BJ (cell line): ENCODE measurements around the gene ULBP2. TPM values are rescaled to one million over a fixed set of nuclear protein-coding genes. Genes with fewer than 3 reads are reported as not detected.
"Not testable (repeated sequence)": the region's sequence is repeated elsewhere in the genome, so short reads cannot be mapped to it uniquely, and the experiment has no call there.

Source experiments
- CTCF ChIA-PET: fragments of 350-600 bp; formaldehyde crosslinking; extraction: SDS; loops from one replicate; lab custom pipeline; 2021; ENCODE audit warnings: antibody characterized with exemption, inconsistent platforms; lab: Yijun Ruan, JAX
- POLR2A ChIA-PET: fragments of 300-600 bp; sonication (Branson Sonifier 250); formaldehyde crosslinking; extraction: SDS; loops from one replicate; lab custom pipeline; 2021; ENCODE audit warnings: antibody characterized with exemption; lab: Charles Lee
- DNase-seq: peaks from one replicate; pipeline ENCODE4 v3.0.0-alpha.2; 2011; ENCODE audit warnings: low read depth
- H3K27me3 ChIP-seq: 2 replicates; pipeline ENCODE4 v1.6.0; 2011; ENCODE audit warnings: low read length; ENCODE audit not compliant: control insufficient read depth, insufficient read depth
- H3K36me3 ChIP-seq: 2 replicates; pipeline ENCODE4 v1.5.1; 2011; ENCODE audit warnings: low read length; ENCODE audit not compliant: control insufficient read depth, insufficient read depth
- H3K4me3 ChIP-seq: 2 replicates; pipeline ENCODE4 v1.5.1; 2011; ENCODE audit warnings: low read depth, mild to moderate bottlenecking, control low read depth, low read length
- polyA plus RNA-seq: library from polyadenylated mRNA; depleted of rRNA; stranded (reverse); fragments of >200 nt; gene quantifications from 2 replicates; pipeline ENCODE4 v1.2.3, GENCODE V29; 2011
- TF ChIP-seq, protein P1 (sequence below): IDR thresholded peaks from 2 replicates; pipeline ENCODE4 v1.5.1; 2011; ENCODE audit warnings: low read depth, mild to moderate bottlenecking, control low read depth, inconsistent platforms, low read length, moderate library complexity; ENCODE audit not compliant: insufficient read depth

The ULBP2 gene
- polyA plus RNA-seq, 1 experiment = 22.8 TPM

- no peak overlapping the region for H3K4me3 ChIP-seq
- peaks cover 14% of the 10 kb centered on the region for H3K27me3 ChIP-seq
- ChIA-PET CTCF (interaction anchor here (0.8 to 2.5 kb wide), 16 partner anchors 8 to 202 kb away, joined by 3 to 27 read pairs (median 4); partner anchors contain the start of gene PCMT1), POLR2A (no interaction called here)
- TF ChIP-seq, protein P1, sequence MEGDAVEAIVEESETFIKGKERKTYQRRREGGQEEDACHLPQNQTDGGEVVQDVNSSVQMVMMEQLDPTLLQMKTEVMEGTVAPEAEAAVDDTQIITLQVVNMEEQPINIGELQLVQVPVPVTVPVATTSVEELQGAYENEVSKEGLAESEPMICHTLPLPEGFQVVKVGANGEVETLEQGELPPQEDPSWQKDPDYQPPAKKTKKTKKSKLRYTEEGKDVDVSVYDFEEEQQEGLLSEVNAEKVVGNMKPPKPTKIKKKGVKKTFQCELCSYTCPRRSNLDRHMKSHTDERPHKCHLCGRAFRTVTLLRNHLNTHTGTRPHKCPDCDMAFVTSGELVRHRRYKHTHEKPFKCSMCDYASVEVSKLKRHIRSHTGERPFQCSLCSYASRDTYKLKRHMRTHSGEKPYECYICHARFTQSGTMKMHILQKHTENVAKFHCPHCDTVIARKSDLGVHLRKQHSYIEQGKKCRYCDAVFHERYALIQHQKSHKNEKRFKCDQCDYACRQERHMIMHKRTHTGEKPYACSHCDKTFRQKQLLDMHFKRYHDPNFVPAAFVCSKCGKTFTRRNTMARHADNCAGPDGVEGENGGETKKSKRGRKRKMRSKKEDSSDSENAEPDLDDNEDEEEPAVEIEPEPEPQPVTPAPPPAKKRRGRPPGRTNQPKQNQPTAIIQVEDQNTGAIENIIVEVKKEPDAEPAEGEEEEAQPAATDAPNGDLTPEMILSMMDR = no peak
- H3K36me3 ChIP-seq = no peaks in the 10 kb centered on the region
- DNase-seq = no peak
These were observed 16.9 kb upstream of the ULBP2 start for GRCh38 chr6:149924933-149925252.

GRCh38 chr6:149925253-149925973 lies 16.4 kb upstream of the ULBP2 start:
- ChIA-PET POLR2A (no interaction called here), CTCF (interaction anchor here (0.6 to 2.5 kb wide), 14 partner anchors 9 to 533 kb away, joined by 3 to 27 read pairs (median 4); partner anchors contain the start of gene PCMT1)
- DNase-seq = no peak
- TF ChIP-seq, protein P1 = no peak
- H3K36me3 ChIP-seq = no peaks in the 10 kb centered on the region
- peak overlapping the region; percentile 34 for H3K4me3 ChIP-seq
- H3K27me3 ChIP-seq = peaks cover 14% of the 10 kb centered on the region

DNA sequence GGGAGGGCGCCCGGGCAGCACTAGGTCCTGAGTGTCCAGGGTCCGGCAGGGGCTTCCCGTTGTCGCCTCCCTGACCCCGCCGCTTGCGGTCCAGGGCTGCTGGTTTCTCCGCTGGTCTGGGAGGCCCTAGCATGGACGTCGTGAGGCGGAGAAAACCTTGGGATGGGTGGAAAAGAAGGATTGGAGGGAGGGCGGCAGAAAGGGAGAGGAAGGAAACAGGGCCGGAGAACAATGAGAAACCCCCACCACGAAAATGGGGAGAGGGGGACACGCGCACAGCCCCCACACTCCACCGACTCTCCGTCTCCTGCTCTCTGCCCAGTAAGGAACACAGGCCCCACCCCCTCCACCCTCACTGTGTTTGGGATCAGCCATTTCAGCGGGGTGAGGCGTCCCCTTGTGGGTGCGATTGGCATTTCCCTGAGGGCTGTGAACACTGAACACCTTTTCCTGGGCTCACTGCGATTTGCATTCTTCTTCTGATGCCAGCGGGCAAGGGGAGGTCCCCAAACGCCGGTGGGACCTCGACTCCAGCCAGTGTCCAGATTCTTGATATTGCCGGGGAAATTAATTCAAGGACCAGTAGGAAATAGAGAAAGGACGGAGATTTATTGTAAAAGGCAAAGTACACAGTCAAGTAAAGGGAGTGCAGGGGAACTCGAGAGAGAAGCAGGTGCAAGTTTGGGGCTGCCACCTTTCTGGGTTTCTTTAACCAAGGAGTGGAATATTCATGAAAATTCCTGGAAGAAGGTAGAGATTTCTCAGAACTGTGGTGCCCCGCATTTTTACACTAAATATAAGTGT lies 15.6 kb upstream of the ULBP2 start:
- DNase-seq = no peak
- ChIA-PET CTCF (interaction anchor here (0.6 to 3.6 kb wide), 12 partner anchors 9 to 534 kb away, joined by 3 to 27 read pairs (median 4); partner anchors contain the start of gene PCMT1), POLR2A (no interaction called here)
- Histone ChIP-seq H3K27me3 (peaks cover 15% of the 10 kb centered on the region), H3K36me3 (no peaks in the 10 kb centered on the region), H3K4me3 (peak overlapping the region; percentile 34)
- TF ChIP-seq, protein P1 = peak; percentile 94

DNA sequence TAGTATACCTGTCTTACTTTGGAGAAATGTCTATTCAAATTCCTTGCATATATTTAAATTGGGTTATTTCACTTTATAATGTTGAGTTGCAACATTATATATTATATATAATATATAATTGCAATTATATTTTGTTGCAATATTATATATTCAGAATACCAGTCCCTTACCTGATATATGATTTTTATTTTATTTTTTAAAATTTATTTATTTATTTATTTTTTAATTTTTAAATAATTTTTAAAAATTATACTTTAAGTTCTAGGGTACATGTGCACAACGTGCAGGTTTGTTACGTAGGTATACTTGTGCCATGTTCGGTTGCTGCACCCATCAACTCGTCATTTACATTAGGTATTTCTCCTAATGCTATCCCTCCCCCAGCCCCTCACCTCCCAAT lies 14.8 kb upstream of the ULBP2 start:
- POLR2A ChIA-PET, DNase-seq, H3K4me3 ChIP-seq, H3K36me3 ChIP-seq: not testable (repeated sequence)
- CTCF ChIA-PET = interaction anchor here (0.7 to 3.6 kb wide), 6 partner anchors 8 to 103 kb away, joined by 3 to 16 read pairs (median 4); no protein-coding TSS in a partner anchor
- H3K27me3 ChIP-seq = peaks cover 12% of the 10 kb centered on the region

DNA sequence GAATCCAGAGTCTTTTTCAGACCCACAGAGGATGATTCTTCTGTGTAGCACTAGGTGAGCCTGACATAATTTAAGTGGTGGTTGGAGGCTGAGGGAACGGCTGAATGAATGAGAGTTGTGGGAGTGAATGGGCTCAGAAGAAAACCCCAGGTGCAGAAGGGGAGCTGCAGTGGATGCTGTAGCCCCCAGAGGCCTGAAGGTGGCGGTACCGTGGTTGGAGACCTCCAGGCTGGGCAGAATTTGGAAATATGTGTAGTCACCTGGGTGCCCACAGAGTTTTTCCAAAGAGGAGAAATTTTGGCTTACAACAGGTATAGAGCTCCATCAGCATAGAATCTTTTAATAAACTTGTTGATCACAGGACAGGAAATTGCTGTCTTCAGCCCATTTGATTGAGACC lies 12.4 kb upstream of the ULBP2 start:
- H3K27me3 ChIP-seq = peaks cover 16% of the 10 kb centered on the region
- no peak for DNase-seq
- ChIA-PET CTCF (interaction anchor here (0.8 to 3.6 kb wide), 2 partner anchors 89 kb away, joined by 3 to 16 read pairs; no protein-coding TSS in a partner anchor), POLR2A (no interaction called here)
- no peak overlapping the region for H3K4me3 ChIP-seq
- no peaks in the 10 kb centered on the region for H3K36me3 ChIP-seq
- TF ChIP-seq, protein P1 = peak; percentile 57
